Natural killer cell (primary cell): ENCODE measurements around the gene KRT27. TPM values are rescaled to one million over a fixed set of nuclear protein-coding genes. Genes with fewer than 3 reads are reported as not detected.
A peak's percentile ranks its signal among the peaks of the same experiment; 100 is the strongest.

Experiments used
- ATAC-seq, 3 donors: fragments of 150-1000 bp in 2 of 3; fragments of 200-7000 bp in 1 of 3; cut with Tn5 transposase; 1 replicate in 1 of 3; 2 replicates in 2 of 3; pipeline ENCODE4 v1.10.0; 2021; ENCODE audit warnings: mild to moderate bottlenecking in 2 of 3, moderate library complexity in 2 of 3
- DNase-seq, 2 donors: peaks; one replicate each; pipeline versions ENCODE4 v3.0.0 to v3.0.0-alpha.2; 2013 to 2021; ENCODE audit warnings: mixed read lengths in 1 of 2
- H3K27ac ChIP-seq: one replicate; pipeline ENCODE4 v1.5.1; 2013; ENCODE audit warnings: mild to moderate bottlenecking, low read length
- H3K27me3 ChIP-seq: one replicate; pipeline ENCODE4 v1.6.1; 2013; ENCODE audit warnings: low read length; ENCODE audit not compliant: control insufficient read depth, insufficient read depth
- H3K36me3 ChIP-seq: one replicate; pipeline ENCODE4 v1.6.1; 2013; ENCODE audit warnings: low read length; ENCODE audit not compliant: control insufficient read depth, insufficient read depth
- H3K4me1 ChIP-seq: one replicate; pipeline ENCODE4 v1.6.1; 2013; ENCODE audit warnings: low read length; ENCODE audit not compliant: control insufficient read depth, insufficient read depth
- H3K4me3 ChIP-seq: one replicate; pipeline ENCODE4 v1.5.1; 2013; ENCODE audit warnings: low read length
- H3K9me3 ChIP-seq: one replicate; pipeline ENCODE4 v1.6.1; 2013; ENCODE audit warnings: low read length; ENCODE audit not compliant: control insufficient read depth, insufficient read depth
- H3K27ac Mint-ChIP-seq, 2 donors: one replicate each; pipeline ENCODE4 v1.8.0; 2022; ENCODE audit warnings: mild to moderate bottlenecking in 2 of 2, mixed read lengths in 2 of 2, moderate library complexity in 1 of 2
- H3K27me3 Mint-ChIP-seq, 2 donors: one replicate each; pipeline ENCODE4 v1.8.0; 2022; ENCODE audit warnings: low read depth in 2 of 2, mixed read lengths in 2 of 2
- H3K36me3 Mint-ChIP-seq: one replicate; pipeline ENCODE4 v1.8.0; 2022; ENCODE audit warnings: mixed read lengths
- H3K4me1 Mint-ChIP-seq, 2 donors: one replicate each; pipeline ENCODE4 v1.8.0; 2022; ENCODE audit warnings: mixed read lengths in 2 of 2
- H3K4me3 Mint-ChIP-seq: one replicate; pipeline ENCODE4 v1.8.0; 2022; ENCODE audit warnings: mild to moderate bottlenecking, moderate library complexity, mixed read lengths
- H3K9me3 Mint-ChIP-seq, 2 donors: one replicate each; pipeline ENCODE4 v1.8.0; 2022; ENCODE audit warnings: mixed read lengths in 2 of 2
- CTCF ChIP-seq: fragments of 200-600 bp; IDR thresholded peaks from one replicate; pipeline ENCODE4 v1.8.0; 2022; ENCODE audit warnings: antibody characterized with exemption
- WGBS: methylation state at CpG from one replicate; pipeline ENCODE4 v1.1.7; 2013; ENCODE audit warnings: missing lambda C conversion rate; ENCODE audit not compliant: insufficient coverage; 5-methylcytosine and 5-hydroxymethylcytosine counted together
- intact Hi-C: fragments of 100-400 bp; cut with micrococcal nuclease; formaldehyde crosslinking; loops from one replicate; pipeline ENCODE4 v1.14.2; 2022
- total RNA-seq, 4 donors: library from RNA; stranded (reverse); fragments of 120-200 nt in 1 of 4; gene quantifications; one replicate each; pipeline versions ENCODE4 v1.2.3 to v1.2.4, GENCODE V29; 2013 to 2022

The KRT27 gene
- total RNA-seq, 3 donors from 2014 or later (not counting 1 experiment from before 2014, with no cell fraction given), result not detected

- Histone ChIP-seq H3K9me3 (no peaks in the 10 kb centered on the region), H3K4me1 (peaks cover 3% of the 10 kb centered on the region), H3K27me3 (peaks cover 3% of the 10 kb centered on the region), H3K36me3 (peaks cover 4% of the 10 kb centered on the region), H3K4me3 (peak overlapping the region; percentile 53), H3K27ac (peak overlapping the region; percentile 64)
- no peak for TF ChIP-seq CTCF
- Mint-ChIP-seq H3K27me3 (peaks cover 11 to 24% of the 10 kb centered on the region in 2 donors), H3K4me3 (peak overlapping the region; percentile 80), H3K36me3 (peaks cover 11% of the 10 kb centered on the region), H3K4me1 (peaks cover 15 to 19% of the 10 kb centered on the region in 2 donors), H3K27ac (peak overlapping the region; percentile 88 to 94), H3K9me3 (peaks cover 3 to 4% of the 10 kb centered on the region in 2 donors)
- WGBS, result 78% methylated on average over 8 of the region's 9 CpGs
- intact Hi-C loops, result no loop called here
- DNase-seq (peak in 1 of 2 donors; percentile 20), ATAC-seq (no peak)
Observed at GRCh38 chr17:40819528-40820125, 37.3 kb upstream of the KRT27 start.

- no peak for TF ChIP-seq CTCF
- Mint-ChIP-seq H3K27ac (peak overlapping the region; percentile 88 to 94), H3K9me3 (peaks cover 4 to 5% of the 10 kb centered on the region in 2 donors), H3K4me3 (peak overlapping the region; percentile 98), H3K27me3 (peaks cover 14 to 24% of the 10 kb centered on the region in 2 donors), H3K36me3 (peaks cover 11% of the 10 kb centered on the region), H3K4me1 (peaks cover 11 to 19% of the 10 kb centered on the region in 2 donors)
- intact Hi-C loops, result no loop called here
- Histone ChIP-seq H3K4me1 (peaks cover 3% of the 10 kb centered on the region), H3K4me3 (peak overlapping the region; percentile 85), H3K9me3 (no peaks in the 10 kb centered on the region), H3K36me3 (peaks cover 4% of the 10 kb centered on the region), H3K27ac (peak overlapping the region; percentile 83), H3K27me3 (peaks cover 3% of the 10 kb centered on the region)
- DNase-seq (peak; percentile 81 to 91), ATAC-seq (peak; percentile 87 to 90 (median 88))
- WGBS, result 2% methylated on average over 73 of the region's 73 CpGs
Observed at GRCh38 chr17:40818733-40819527, 36.6 kb upstream of the KRT27 start.

- no peak for TF ChIP-seq CTCF
- no peak for DNase-seq
- intact Hi-C loops, result no loop called here
Observed at GRCh38 chr17:40818343-40818732, 36.0 kb upstream of the KRT27 start.

More at GRCh38 chr17:40818343-40818732, 36.0 kb upstream of the KRT27 start:
- Mint-ChIP-seq H3K36me3 (peaks cover 11% of the 10 kb centered on the region), H3K4me1 (peaks cover 11 to 19% of the 10 kb centered on the region in 2 donors), H3K27me3 (peaks cover 17 to 27% of the 10 kb centered on the region in 2 donors), H3K4me3 (peak overlapping the region; percentile 98), H3K9me3 (peaks cover 4 to 5% of the 10 kb centered on the region in 2 donors), H3K27ac (peak overlapping the region; percentile 88 to 94)
- Histone ChIP-seq H3K4me3 (peak overlapping the region; percentile 85), H3K9me3 (no peaks in the 10 kb centered on the region), H3K27me3 (peaks cover 7% of the 10 kb centered on the region), H3K4me1 (peaks cover 3% of the 10 kb centered on the region), H3K36me3 (peaks cover 4% of the 10 kb centered on the region), H3K27ac (peak overlapping the region; percentile 83)
- 17% methylated on average over 6 of the region's 7 CpGs for WGBS
- no peak for ATAC-seq
